Measurements from ENCODE around the gene HIGD1C.

Gene HIGD1C

DNA sequence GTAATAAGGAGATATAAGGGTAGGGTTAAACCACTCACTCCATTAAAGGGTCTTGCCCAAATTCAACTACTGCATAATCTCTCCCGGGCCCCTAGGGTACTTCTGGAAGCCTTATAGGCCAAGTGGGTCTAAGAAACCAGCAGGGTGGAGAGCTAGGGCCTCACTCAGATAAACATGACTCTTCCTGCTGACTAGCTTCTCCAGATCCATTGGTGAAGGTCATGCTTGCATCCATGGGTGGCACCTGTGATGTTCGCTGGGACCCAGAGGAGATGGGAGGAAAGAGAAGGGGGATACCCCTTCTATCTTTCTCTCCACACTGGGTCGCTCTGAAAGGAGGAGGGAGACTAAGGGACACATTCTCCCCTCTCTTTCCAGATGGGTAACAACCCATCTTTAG, 36.1 kb upstream of the HIGD1C start:
- no peak overlapping the region for H3K27ac ChIP-seq (replicated peaks)
- TF ChIP-seq, protein P1, sequence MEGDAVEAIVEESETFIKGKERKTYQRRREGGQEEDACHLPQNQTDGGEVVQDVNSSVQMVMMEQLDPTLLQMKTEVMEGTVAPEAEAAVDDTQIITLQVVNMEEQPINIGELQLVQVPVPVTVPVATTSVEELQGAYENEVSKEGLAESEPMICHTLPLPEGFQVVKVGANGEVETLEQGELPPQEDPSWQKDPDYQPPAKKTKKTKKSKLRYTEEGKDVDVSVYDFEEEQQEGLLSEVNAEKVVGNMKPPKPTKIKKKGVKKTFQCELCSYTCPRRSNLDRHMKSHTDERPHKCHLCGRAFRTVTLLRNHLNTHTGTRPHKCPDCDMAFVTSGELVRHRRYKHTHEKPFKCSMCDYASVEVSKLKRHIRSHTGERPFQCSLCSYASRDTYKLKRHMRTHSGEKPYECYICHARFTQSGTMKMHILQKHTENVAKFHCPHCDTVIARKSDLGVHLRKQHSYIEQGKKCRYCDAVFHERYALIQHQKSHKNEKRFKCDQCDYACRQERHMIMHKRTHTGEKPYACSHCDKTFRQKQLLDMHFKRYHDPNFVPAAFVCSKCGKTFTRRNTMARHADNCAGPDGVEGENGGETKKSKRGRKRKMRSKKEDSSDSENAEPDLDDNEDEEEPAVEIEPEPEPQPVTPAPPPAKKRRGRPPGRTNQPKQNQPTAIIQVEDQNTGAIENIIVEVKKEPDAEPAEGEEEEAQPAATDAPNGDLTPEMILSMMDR (IDR thresholded peaks at IDR 0.05; ENCODE audit: insufficient read depth, low read length) = no peak
- TF ChIP-seq GABPA (IDR thresholded peaks at IDR 0.05; ENCODE audit: low read depth) = no peak
- TF ChIP-seq REST (IDR thresholded peaks at IDR 0.05; ENCODE audit: insufficient replicate concordance, low read depth) = no peak
- TF ChIP-seq SPI1 (IDR thresholded peaks at IDR 0.05; ENCODE audit: borderline replicate concordance, low read depth) = no peak
- TF ChIP-seq POLR2AphosphoS5 (IDR thresholded peaks at IDR 0.05; ENCODE audit: low read depth) = no peak
- no peaks in the 10 kb centered on the region for H3K27me3 ChIP-seq (ENCODE audit: insufficient read depth, poor library complexity, severe bottlenecking)
- no peak overlapping the region for H3K4me3 ChIP-seq (replicated peaks; ENCODE audit: insufficient read depth, low read length)
- no peak for DNase-seq (ENCODE audit: low read depth in 1 of 2, low spot score in 1 of 2)

- no peak for DNase-seq (ENCODE audit: low read depth in 1 of 2, low spot score in 1 of 2)
- no peaks in the 10 kb centered on the region for H3K27me3 ChIP-seq (ENCODE audit: insufficient read depth, poor library complexity, severe bottlenecking)
- TF ChIP-seq REST (IDR thresholded peaks at IDR 0.05; ENCODE audit: insufficient replicate concordance, low read depth) (no peak), POLR2AphosphoS5 (IDR thresholded peaks at IDR 0.05; ENCODE audit: low read depth) (no peak), GABPA (IDR thresholded peaks at IDR 0.05; ENCODE audit: low read depth) (no peak), SPI1 (IDR thresholded peaks at IDR 0.05; ENCODE audit: borderline replicate concordance, low read depth) (no peak)
- TF ChIP-seq, protein P1 (IDR thresholded peaks at IDR 0.05; ENCODE audit: insufficient read depth, low read length) = no peak
- H3K4me3 ChIP-seq (replicated peaks; ENCODE audit: insufficient read depth, low read length) = no peak overlapping the region
- no peak overlapping the region for H3K27ac ChIP-seq (replicated peaks)
Measured at GRCh38 chr12:50918584-50919316, 33.6 kb upstream of the HIGD1C start.

DNA sequence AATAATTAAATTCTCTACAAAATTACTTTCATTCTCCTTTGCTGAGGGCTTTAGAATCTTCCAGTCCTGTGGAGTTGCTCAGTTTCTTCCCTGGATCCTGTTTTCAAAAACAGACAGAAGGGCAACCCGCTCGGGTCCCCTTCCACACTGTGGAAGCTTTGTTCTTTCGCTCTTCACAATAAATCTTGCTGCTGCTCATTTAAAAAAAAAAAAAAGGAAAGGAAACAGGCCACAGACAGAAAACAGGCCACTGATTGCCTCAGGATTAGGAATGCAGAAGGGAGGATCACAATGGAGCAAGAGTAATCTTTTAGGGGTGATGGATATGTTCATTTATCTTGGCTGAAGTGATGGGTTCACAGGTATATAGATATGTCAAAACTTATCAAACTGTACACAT, 29.5 kb upstream of the HIGD1C start:
- DNase-seq (ENCODE audit: low read depth in 1 of 2, low spot score in 1 of 2) = no peak
- Histone ChIP-seq H3K27ac (replicated peaks) (no peak overlapping the region), H3K4me3 (replicated peaks; ENCODE audit: insufficient read depth, low read length) (no peak overlapping the region), H3K27me3 (ENCODE audit: insufficient read depth, poor library complexity, severe bottlenecking) (no peaks in the 10 kb centered on the region)
- TF ChIP-seq POLR2AphosphoS5 (IDR thresholded peaks at IDR 0.05; ENCODE audit: low read depth) (no peak), SPI1 (IDR thresholded peaks at IDR 0.05; ENCODE audit: borderline replicate concordance, low read depth) (no peak), REST (IDR thresholded peaks at IDR 0.05; ENCODE audit: insufficient replicate concordance, low read depth) (no peak), GABPA (IDR thresholded peaks at IDR 0.05; ENCODE audit: low read depth) (no peak)
- TF ChIP-seq, protein P1 (IDR thresholded peaks at IDR 0.05; ENCODE audit: insufficient read depth, low read length) = no peak
